SH-SY5Y (cell line): ENCODE data around the gene TNS3.

Experiments used
- GATA2 ChIP-seq: IDR thresholded peaks from 2 replicates; pipeline ENCODE4 v1.6.1; 2011; ENCODE audit warnings: mild to moderate bottlenecking, low read depth, low read length
- GATA3 ChIP-seq: IDR thresholded peaks from 2 replicates; pipeline ENCODE4 v1.6.1; 2011; ENCODE audit warnings: low read depth, mild to moderate bottlenecking, low read length, moderate library complexity

TNS3 gene

GRCh38 chr7:47448971-47449370, 132.9 kb downstream of the TNS3 start:
- TF ChIP-seq GATA3 (no peak), GATA2 (no peak)

GRCh38 chr7:47447621-47448349, 134.1 kb downstream of the TNS3 start:
- TF ChIP-seq GATA3 (no peak), GATA2 (no peak)

- TF ChIP-seq GATA3: no peak
- no peak for TF ChIP-seq GATA2
These were observed 134.9 kb downstream of the TNS3 start for GRCh38 chr7:47446871-47447466.

- TF ChIP-seq GATA3 (no peak), GATA2 (no peak)
These were observed 137.4 kb downstream of the TNS3 start for GRCh38 chr7:47444376-47445098.

GRCh38 chr7:47443049-47443448, 138.9 kb downstream of the TNS3 start:
- TF ChIP-seq GATA3 (no peak), GATA2 (no peak)

GRCh38 chr7:47442605-47442865, 139.4 kb downstream of the TNS3 start:
- TF ChIP-seq GATA2 (no peak), GATA3 (no peak)

- no peak for TF ChIP-seq GATA3
- TF ChIP-seq GATA2: no peak
These were observed 139.9 kb downstream of the TNS3 start for GRCh38 chr7:47441796-47442604.

- TF ChIP-seq GATA3 (no peak), GATA2 (no peak)
These were observed 141.6 kb downstream of the TNS3 start for GRCh38 chr7:47440320-47440719.

GRCh38 chr7:47439181-47439667, 142.7 kb downstream of the TNS3 start:
- TF ChIP-seq GATA3: no peak
- no peak for TF ChIP-seq GATA2

- TF ChIP-seq GATA3 (no peak), GATA2 (no peak)
These were observed 143.4 kb downstream of the TNS3 start for GRCh38 chr7:47438411-47439029.

- TF ChIP-seq GATA2 (no peak), GATA3 (no peak)
These were observed 146.0 kb downstream of the TNS3 start for GRCh38 chr7:47435889-47436312.

- TF ChIP-seq GATA2 (no peak), GATA3 (no peak)
These were observed 148.4 kb downstream of the TNS3 start for GRCh38 chr7:47433564-47433895.

GRCh38 chr7:47432671-47433563, 149.0 kb downstream of the TNS3 start:
- no peak for TF ChIP-seq GATA3
- TF ChIP-seq GATA2: no peak

GRCh38 chr7:47430422-47430821, 151.5 kb downstream of the TNS3 start:
- no peak for TF ChIP-seq GATA2
